A549 (cell line): Measurements from ENCODE around the gene SCNN1A.

Experiments used
- CTCF ChIP-seq: fragments of >200 bp; sonication (Bioruptor Twin); formaldehyde crosslinking; IDR thresholded peaks from 3 replicates; pipeline ENCODE4 v1.5.1; 2016
- GATA3 ChIP-seq: IDR thresholded peaks from 2 replicates; pipeline ENCODE4 v1.6.1; 2012; ENCODE audit warnings: borderline replicate concordance
- PBX3 ChIP-seq: IDR thresholded peaks from 2 replicates; pipeline ENCODE4 v1.6.1; 2012

GRCh38 chr12:6424866-6425265 lies 49.5 kb upstream of the SCNN1A start:
- no peak for TF ChIP-seq PBX3
- no peak for TF ChIP-seq GATA3
- TF ChIP-seq CTCF: no peak
